Subcutaneous adipose tissue (tissue), 4 donors: ENCODE measurements around the gene ATP4A. TPM values are rescaled to one million over a fixed set of nuclear protein-coding genes. Genes with fewer than 3 reads are reported as not detected.

Experiments used
- CTCF ChIP-seq: fragments of 450-650 bp; IDR thresholded peaks from one replicate; pipeline ENCODE4 v1.5.1; 2016; ENCODE audit warnings: low read depth, mild to moderate bottlenecking, control low read depth, antibody characterized with exemption, moderate library complexity
- total RNA-seq, 4 donors: library from RNA; depleted of rRNA; stranded (reverse); fragments of >200 nt; gene quantifications; one replicate each; pipeline ENCODE4 v1.1.0, GENCODE V29; 2016

The ATP4A gene
- total RNA-seq, 4 donors from 2014 or later: not detected

- TF ChIP-seq CTCF: no peak
Observed at GRCh38 chr19:35552534-35553384, 10.7 kb downstream of the ATP4A start.

- TF ChIP-seq CTCF: no peak
Observed at GRCh38 chr19:35551091-35551810, 12.2 kb downstream of the ATP4A start.

GRCh38 chr19:35549879-35550523, 13.5 kb downstream of the ATP4A start:
- no peak for TF ChIP-seq CTCF

GRCh38 chr19:35549174-35549788, 14.2 kb downstream of the ATP4A start:
- no peak for TF ChIP-seq CTCF

GRCh38 chr19:35546532-35546931, 16.9 kb downstream of the ATP4A start:
- no peak for TF ChIP-seq CTCF

- TF ChIP-seq CTCF: no peak
Observed at GRCh38 chr19:35545855-35546381, 17.5 kb downstream of the ATP4A start.
